H1 (cell line): Measurements from ENCODE around the gene GLYR1. TPM values are rescaled to one million over a fixed set of nuclear protein-coding genes. Genes with fewer than 3 reads are reported as not detected.

ENCODE experiments used
- GTF2F1 ChIP-seq: IDR thresholded peaks from 2 replicates; pipeline ENCODE4 v1.6.1; 2012; ENCODE audit warnings: low read depth, low read length, improper control_type of control experiment, borderline replicate concordance
- RBBP5 ChIP-seq: IDR thresholded peaks from 2 replicates; pipeline ENCODE4 v1.7.1; 2012; ENCODE audit warnings: low read depth, mild to moderate bottlenecking, inconsistent platforms, low read length, moderate library complexity, borderline replicate concordance
- USF2 ChIP-seq: IDR thresholded peaks from 2 replicates; pipeline ENCODE4 v1.6.1; 2011; ENCODE audit warnings: low read length, improper control_type of control experiment
- polyA plus RNA-seq, 7 experiments: library from polyadenylated mRNA; depleted of rRNA in 3 of 7; stranded (reverse) in 5 of 7; unstranded in 2 of 7; fragments of >200 nt in 5 of 7; fragments of 200-250 nt in 2 of 7; gene quantifications; 1 replicate in 5 of 7; 2 replicates in 1 of 7; 4 replicates in 1 of 7; pipeline versions ENCODE4 v1.2.1 to v1.2.3, GENCODE V29; 2011 to 2013; ENCODE audit warnings: missing spikeins in 2 of 7, mixed read lengths in 2 of 7
- total RNA-seq: library from RNA; stranded (reverse); fragmentation: NEBNext Ultra II Directional; extraction: Animal tissue kit (Norgen Biotek cat#: 25700); gene quantifications from 2 replicates; pipeline ENCODE4 v1.2.1, GENCODE V29; 2021

GLYR1 gene
- total and polyA plus RNA-seq, 2 of the 8 experiments (the other 6 are each of a cell fraction or from before 2014, with no cell fraction given) = 50.2 to 115 TPM

GRCh38 chr16:4780235-4780634 lies 66.9 kb downstream of the GLYR1 start (continued):
- TF ChIP-seq GTF2F1 (no peak), USF2 (no peak), RBBP5 (no peak)
